ENCODE results near the gene CNKSR2. TPM values are rescaled to one million over a fixed set of nuclear protein-coding genes. Genes with fewer than 3 reads are reported as not detected.

Gene CNKSR2
- polyA plus RNA-seq, 1 experiment: 0.14 TPM

DNA sequence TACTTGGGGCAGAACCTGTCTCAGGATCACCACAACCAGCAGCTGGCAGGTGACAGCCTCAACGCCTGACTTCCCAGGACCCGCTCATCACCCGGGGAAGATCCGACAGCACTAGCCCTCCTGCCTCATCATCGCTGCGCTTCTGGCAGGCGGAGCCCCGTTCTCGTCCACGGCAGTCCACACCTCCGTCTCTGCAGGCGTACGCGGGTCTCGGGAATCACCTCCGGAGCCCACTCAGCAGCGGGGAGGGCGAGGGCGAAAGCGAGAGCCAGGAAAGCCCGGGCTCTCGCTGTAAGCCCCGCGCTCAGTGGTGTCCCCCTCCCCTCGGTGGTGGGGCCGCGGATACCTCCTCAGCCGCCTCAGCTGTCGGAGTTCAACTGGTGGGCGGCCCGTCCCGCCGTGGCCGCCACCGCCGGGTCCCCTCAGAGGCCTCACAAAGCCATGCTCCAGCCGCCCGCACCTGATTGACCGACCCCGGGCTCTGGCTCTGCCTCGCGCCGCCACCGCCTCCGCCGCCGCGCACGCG lies 518 bp upstream of the CNKSR2 start:
- POLR2A ChIA-PET: no interaction called here
- TF ChIP-seq, protein P1, sequence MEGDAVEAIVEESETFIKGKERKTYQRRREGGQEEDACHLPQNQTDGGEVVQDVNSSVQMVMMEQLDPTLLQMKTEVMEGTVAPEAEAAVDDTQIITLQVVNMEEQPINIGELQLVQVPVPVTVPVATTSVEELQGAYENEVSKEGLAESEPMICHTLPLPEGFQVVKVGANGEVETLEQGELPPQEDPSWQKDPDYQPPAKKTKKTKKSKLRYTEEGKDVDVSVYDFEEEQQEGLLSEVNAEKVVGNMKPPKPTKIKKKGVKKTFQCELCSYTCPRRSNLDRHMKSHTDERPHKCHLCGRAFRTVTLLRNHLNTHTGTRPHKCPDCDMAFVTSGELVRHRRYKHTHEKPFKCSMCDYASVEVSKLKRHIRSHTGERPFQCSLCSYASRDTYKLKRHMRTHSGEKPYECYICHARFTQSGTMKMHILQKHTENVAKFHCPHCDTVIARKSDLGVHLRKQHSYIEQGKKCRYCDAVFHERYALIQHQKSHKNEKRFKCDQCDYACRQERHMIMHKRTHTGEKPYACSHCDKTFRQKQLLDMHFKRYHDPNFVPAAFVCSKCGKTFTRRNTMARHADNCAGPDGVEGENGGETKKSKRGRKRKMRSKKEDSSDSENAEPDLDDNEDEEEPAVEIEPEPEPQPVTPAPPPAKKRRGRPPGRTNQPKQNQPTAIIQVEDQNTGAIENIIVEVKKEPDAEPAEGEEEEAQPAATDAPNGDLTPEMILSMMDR (IDR thresholded peaks at IDR 0.05; ENCODE audit: low read depth, low read length): no peak
- H3K27ac ChIP-seq (ENCODE audit: low read depth, low read length): no peak overlapping the region
- H3K27me3 ChIP-seq (ENCODE audit: control insufficient read depth, insufficient read depth, low read length): peaks cover 16% of the 10 kb centered on the region
- DNase-seq (ENCODE audit: low read depth, low spot score): no peak
- H3K9me3 ChIP-seq (ENCODE audit: control insufficient read depth, insufficient read depth, low read length): no peaks in the 10 kb centered on the region
- peak overlapping the region; percentile 59 for H3K4me3 ChIP-seq (ENCODE audit: low read depth, low read length)
- CTCF ChIA-PET: interaction anchor here (0.6 kb wide), 1 partner anchor 320 kb away, joined by 6 read pairs; no protein-coding TSS in a partner anchor

DNA sequence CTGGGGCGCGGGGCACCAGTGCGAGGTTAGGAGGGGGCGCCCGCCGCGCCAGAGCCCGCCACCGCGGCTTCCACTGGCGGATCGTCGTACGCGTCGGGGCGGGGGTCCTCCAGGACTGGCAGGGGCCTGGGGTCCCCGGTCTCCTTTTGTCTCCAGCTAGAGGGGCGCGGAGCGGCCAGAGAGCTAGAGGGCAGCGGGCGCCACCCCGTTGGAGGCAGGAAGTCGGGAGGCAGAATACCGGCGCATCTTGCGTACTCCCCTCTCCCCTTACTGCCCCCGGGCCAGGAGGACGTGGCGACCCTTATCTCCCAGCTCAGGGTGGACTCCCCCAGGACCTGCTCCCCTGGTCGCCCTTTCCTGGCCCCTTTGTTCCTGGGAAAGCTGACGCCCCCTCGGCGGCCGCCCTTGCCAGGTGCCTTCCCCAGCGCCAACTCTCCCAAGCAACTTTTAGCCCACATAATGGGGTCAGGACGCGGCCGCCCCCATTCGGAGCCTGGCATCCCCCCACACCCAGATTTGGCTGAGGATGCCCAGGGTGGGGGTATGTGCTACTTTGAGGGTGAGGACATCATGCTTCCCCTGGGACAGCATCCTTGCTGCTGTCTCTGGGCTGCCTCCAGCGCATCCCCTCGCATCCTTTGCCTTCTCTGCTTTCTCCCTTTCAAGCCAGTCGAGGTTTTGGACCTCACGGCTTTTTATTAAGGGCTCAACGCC lies 933 bp downstream of the CNKSR2 start:
- Histone ChIP-seq H3K27me3 (ENCODE audit: control insufficient read depth, insufficient read depth, low read length) (peaks cover 16% of the 10 kb centered on the region), H3K9me3 (ENCODE audit: control insufficient read depth, insufficient read depth, low read length) (no peaks in the 10 kb centered on the region), H3K27ac (ENCODE audit: low read depth, low read length) (no peak overlapping the region), H3K4me3 (ENCODE audit: low read depth, low read length) (peak overlapping the region; percentile 59)
- CTCF ChIA-PET: interaction anchor here (0.8 kb wide), 1 partner anchor 845 kb away, joined by 3 read pairs; no protein-coding TSS in a partner anchor
- TF ChIP-seq, protein P1 (IDR thresholded peaks at IDR 0.05; ENCODE audit: low read depth, low read length): no peak
- no peak for DNase-seq (ENCODE audit: low read depth, low spot score)
- POLR2A ChIA-PET: no interaction called here

DNA sequence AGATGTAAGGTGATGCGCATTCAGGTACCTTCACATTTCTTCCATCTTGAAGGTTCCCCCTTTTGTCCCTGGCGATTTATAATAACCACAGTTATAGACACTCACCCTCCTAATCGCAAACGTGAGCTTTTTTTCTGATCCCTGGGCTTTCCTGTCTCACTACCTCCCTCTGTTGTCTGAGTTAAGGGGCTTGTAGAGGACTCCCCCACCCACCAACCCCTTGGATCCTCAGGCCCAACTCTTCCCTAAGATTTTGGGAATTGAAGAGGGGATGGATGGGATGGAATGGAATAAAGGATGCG lies 1.4 kb downstream of the CNKSR2 start:
- DNase-seq (ENCODE audit: low read depth, low spot score): no peak
- CTCF ChIA-PET: no interaction called here
- POLR2A ChIA-PET: no interaction called here
- Histone ChIP-seq H3K9me3 (ENCODE audit: control insufficient read depth, insufficient read depth, low read length) (no peaks in the 10 kb centered on the region), H3K27ac (ENCODE audit: low read depth, low read length) (no peak overlapping the region), H3K27me3 (ENCODE audit: control insufficient read depth, insufficient read depth, low read length) (peaks cover 16% of the 10 kb centered on the region), H3K4me3 (ENCODE audit: low read depth, low read length) (no peak overlapping the region)
- TF ChIP-seq, protein P1 (IDR thresholded peaks at IDR 0.05; ENCODE audit: low read depth, low read length): no peak

DNA sequence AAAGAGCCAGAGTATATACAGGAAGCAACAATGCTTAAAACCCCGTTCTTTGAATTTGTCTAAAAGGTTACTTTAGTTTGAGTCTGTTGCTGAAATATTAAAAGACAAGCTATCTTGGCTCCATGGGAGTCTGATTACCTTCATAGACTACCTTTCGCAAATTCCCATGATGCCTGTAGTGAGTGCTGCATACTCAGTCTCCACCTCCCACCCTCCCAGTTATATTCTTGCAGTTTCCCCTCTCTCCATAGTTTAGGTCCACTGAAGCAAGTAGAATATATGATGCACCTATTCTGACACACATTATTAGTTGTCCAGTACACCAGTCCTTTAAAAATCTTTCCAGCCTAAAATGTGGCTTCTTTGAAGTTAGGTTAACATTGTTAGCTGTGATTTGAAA lies 2.4 kb downstream of the CNKSR2 start:
- CTCF ChIA-PET: no interaction called here

DNA sequence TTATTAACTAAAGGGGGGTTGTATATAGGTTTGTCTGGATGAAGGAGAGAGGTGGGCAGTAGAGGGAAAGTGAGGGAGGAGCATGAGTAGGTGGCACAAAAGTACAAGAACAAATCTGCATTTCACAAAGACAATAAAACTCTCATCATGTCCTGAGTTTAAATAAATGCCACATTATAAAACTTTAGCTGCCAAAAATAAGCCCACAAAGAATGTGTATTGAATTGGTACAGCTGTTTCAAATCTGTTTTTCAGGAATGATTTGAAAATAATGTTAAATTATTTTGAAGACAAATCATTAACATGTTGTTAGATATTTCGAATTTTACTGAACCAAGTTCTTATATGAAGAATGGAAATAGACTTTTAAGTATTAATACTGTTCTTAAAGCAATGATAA lies 5.8 kb downstream of the CNKSR2 start:
- CTCF ChIA-PET: no interaction called here
- Histone ChIP-seq H3K27me3 (ENCODE audit: control insufficient read depth, insufficient read depth, low read length) (peaks cover 11% of the 10 kb centered on the region), H3K4me3 (ENCODE audit: low read depth, low read length) (no peak overlapping the region), H3K27ac (ENCODE audit: low read depth, low read length) (no peak overlapping the region), H3K9me3 (ENCODE audit: control insufficient read depth, insufficient read depth, low read length) (no peaks in the 10 kb centered on the region)
- DNase-seq (ENCODE audit: low read depth, low spot score): no peak
- POLR2A ChIA-PET: no interaction called here
- TF ChIP-seq, protein P1 (IDR thresholded peaks at IDR 0.05; ENCODE audit: low read depth, low read length): no peak

More for the DNA sequence above, 2.4 kb downstream of the CNKSR2 start:
- H3K4me3 ChIP-seq (ENCODE audit: low read depth, low read length): no peak overlapping the region
- no peak for DNase-seq (ENCODE audit: low read depth, low spot score)
- peaks cover 16% of the 10 kb centered on the region for H3K27me3 ChIP-seq (ENCODE audit: control insufficient read depth, insufficient read depth, low read length)
- POLR2A ChIA-PET: no interaction called here
- TF ChIP-seq, protein P1 (IDR thresholded peaks at IDR 0.05; ENCODE audit: low read depth, low read length): no peak
- H3K27ac ChIP-seq (ENCODE audit: low read depth, low read length): no peak overlapping the region
- no peaks in the 10 kb centered on the region for H3K9me3 ChIP-seq (ENCODE audit: control insufficient read depth, insufficient read depth, low read length)

Measured in AG04450 (cell line).